Measurements from ENCODE around the gene PSMD4. TPM values are rescaled to one million over a fixed set of nuclear protein-coding genes. Genes with fewer than 3 reads are reported as not detected.

The PSMD4 gene
- total RNA-seq, 1 donor from 2014 or later, result 123 TPM

DNA sequence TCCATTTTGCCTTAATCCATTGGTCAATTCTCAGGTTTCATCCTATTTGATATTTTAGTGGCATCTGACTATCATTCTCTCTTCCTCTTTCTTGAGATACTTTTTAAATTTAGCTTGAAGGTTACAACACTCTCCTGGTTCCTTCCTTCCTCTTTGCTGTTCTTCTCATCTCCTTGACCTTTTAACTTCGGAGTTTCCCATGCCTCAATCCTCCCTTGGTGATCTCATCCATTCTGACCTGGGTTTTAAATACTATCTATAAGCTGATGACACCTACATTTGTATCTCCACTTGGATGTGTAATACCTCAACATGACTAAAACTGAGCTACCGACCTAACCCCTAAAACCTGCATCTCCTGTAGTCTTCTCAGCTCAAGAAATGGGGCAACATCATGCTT, 22.7 kb downstream of the PSMD4 start:
- DNase-seq (ENCODE audit: low spot score), result no peak
- H3K79me2 ChIP-seq (ENCODE audit: low read depth), result no peaks in the 10 kb centered on the region
- no peak overlapping the region for H3K27ac ChIP-seq
- no peaks in the 10 kb centered on the region for H3K36me3 ChIP-seq
- no peak overlapping the region for H3K4me3 ChIP-seq
- no peak for TF ChIP-seq EZH2 (IDR thresholded peaks at IDR 0.05)
- TF ChIP-seq EZH2phosphoT487 (IDR thresholded peaks at IDR 0.05), result no peak
- TF ChIP-seq, protein P1, sequence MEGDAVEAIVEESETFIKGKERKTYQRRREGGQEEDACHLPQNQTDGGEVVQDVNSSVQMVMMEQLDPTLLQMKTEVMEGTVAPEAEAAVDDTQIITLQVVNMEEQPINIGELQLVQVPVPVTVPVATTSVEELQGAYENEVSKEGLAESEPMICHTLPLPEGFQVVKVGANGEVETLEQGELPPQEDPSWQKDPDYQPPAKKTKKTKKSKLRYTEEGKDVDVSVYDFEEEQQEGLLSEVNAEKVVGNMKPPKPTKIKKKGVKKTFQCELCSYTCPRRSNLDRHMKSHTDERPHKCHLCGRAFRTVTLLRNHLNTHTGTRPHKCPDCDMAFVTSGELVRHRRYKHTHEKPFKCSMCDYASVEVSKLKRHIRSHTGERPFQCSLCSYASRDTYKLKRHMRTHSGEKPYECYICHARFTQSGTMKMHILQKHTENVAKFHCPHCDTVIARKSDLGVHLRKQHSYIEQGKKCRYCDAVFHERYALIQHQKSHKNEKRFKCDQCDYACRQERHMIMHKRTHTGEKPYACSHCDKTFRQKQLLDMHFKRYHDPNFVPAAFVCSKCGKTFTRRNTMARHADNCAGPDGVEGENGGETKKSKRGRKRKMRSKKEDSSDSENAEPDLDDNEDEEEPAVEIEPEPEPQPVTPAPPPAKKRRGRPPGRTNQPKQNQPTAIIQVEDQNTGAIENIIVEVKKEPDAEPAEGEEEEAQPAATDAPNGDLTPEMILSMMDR (IDR thresholded peaks at IDR 0.05), result no peak
- H3K4me2 ChIP-seq, result no peak overlapping the region
- Mint-ChIP-seq H3K27me3 (ENCODE audit: insufficient read depth, low read depth) (peaks cover 8% of the 10 kb centered on the region), H3K4me3 (no peak overlapping the region), H3K27ac (no peak overlapping the region), H3K4me1 (no peaks in the 10 kb centered on the region), H3K9me3 (no peaks in the 10 kb centered on the region), H3K36me3 (peaks cover 5% of the 10 kb centered on the region)
- H2AFZ ChIP-seq (replicated peaks), result no peak overlapping the region
- H3K9ac ChIP-seq, result no peak overlapping the region
- no peaks in the 10 kb centered on the region for H4K20me1 ChIP-seq (ENCODE audit: low read depth)
- no peaks in the 10 kb centered on the region for H3K4me1 ChIP-seq
- no peaks in the 10 kb centered on the region for H3K9me3 ChIP-seq (ENCODE audit: low read depth)
- H3F3A ChIP-seq (ENCODE audit: low read depth), result peaks cover 5% of the 10 kb centered on the region
- no peaks in the 10 kb centered on the region for H3K27me3 ChIP-seq

DNA sequence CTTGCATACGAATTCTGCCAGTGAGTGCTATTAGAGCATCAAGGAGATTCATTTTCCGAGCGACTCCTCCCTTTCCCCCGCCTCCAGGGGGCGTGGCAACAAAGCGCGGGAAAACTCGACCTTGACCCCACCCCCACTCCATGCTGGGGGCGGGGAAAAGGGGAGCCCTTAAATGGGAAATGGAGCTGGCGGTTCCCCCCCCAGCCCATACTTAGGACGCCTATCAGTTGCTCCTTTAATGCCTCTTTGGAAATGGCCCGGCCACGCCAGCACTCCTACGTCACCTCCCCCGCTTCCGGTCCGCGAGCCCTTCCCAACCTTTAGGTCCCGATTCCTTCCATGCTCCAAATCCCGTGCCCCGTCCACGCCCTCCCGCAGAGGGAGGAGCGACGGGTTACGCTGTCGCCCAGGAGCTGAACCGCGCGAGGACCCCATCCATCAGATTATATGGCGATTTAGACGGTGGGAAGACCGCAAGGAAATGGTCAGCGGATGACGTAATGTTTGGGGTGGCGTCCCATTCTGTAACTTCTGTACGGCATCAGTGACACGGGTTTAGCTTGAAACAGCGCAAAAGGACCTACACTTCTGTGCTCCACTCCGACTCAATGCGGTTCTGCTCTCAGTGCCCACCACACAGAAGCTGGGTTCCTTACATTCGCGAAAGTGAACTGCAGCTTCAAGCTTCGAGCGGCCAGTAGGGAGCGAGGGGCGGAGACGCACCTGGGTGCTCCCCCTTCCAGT, 26.9 kb downstream of the PSMD4 start:
- peak overlapping the region; percentile 81 for H3K9ac ChIP-seq

DNA sequence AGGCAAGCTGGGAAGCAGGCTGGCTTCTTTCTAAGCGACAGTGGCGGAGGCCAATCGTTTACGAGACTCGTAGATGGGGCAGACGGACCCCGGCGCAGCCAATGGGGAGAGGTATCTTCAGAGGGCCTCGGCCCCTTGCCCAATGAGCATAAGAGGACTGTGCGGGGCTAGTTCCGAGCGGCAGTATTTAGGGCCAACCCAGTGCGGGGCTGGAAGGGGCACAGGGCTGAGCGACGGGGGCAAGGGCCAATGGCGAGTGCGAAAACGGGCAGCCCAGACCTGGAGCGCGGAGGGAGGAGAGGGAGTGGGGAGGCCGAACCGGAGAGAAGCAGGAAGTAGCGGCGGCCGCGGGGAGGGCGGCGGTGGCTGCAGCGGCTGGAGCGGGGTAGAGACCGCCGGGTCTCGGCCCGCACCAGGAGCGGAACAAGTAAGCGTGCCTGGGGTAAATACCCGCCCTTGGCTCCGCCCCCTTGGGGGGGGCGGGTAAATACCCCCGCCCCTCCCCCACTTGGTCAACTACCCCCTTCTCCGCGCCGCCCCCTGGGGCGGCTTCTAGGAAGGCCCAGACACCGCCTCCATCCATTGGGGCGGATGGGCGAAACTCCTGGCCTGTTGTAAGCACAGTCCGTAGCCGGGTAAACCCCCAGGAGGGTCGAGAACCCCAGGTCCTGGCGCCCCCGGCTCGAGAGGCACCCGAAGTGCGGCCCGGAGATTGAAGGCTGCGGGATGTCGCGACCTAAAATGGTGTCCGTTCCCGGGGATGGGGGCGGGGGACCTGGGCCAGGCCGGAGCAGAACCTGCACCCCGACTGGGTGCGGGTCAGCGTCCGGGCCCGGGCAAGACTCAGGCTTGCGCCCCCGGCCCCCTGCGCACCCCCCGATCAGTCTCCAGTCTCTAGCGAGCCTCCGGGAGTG, 27.7 kb downstream of the PSMD4 start, which contains the start of gene ZNF687:
TSS of gene ZNF687 (plus strand) at position 331 of the 914 bp plus-strand sequence. CDS start 3,993 bp downstream, outside the sequence.
- H3K4me3 ChIP-seq, result peak within 1 kb of the TSS; percentile 82
- H3K9me3 ChIP-seq (ENCODE audit: low read depth), result no peaks in the 10 kb centered on the region
- Mint-ChIP-seq H3K4me1 (peaks cover 19% of the 10 kb centered on the region), H3K27ac (peak within 1 kb of the TSS; percentile 99), H3K9me3 (no peaks in the 10 kb centered on the region), H3K36me3 (peaks cover 2% of the 10 kb centered on the region), H3K27me3 (ENCODE audit: insufficient read depth, low read depth) (peaks cover 10% of the 10 kb centered on the region), H3K4me3 (peak within 1 kb of the TSS; percentile 97)
- peaks cover 38% of the 10 kb centered on the region for H3K79me2 ChIP-seq (ENCODE audit: low read depth)
- H3K36me3 ChIP-seq, result no peaks in the 10 kb centered on the region
- peak within 1 kb of the TSS; percentile 81 for H3K9ac ChIP-seq
- peaks cover 13% of the 10 kb centered on the region for H3F3A ChIP-seq (ENCODE audit: low read depth)
- H4K20me1 ChIP-seq (ENCODE audit: low read depth), result peaks cover 42% of the 10 kb centered on the region
- H3K27me3 ChIP-seq, result no peaks in the 10 kb centered on the region
- peaks cover 13% of the 10 kb centered on the region for H3K4me1 ChIP-seq
- TF ChIP-seq, protein P1 (IDR thresholded peaks at IDR 0.05), result no peak
- no peak for TF ChIP-seq EZH2phosphoT487 (IDR thresholded peaks at IDR 0.05)
- no peak for TF ChIP-seq EZH2 (IDR thresholded peaks at IDR 0.05)
- peak; percentile 100 for DNase-seq (ENCODE audit: low spot score)
- peak within 1 kb of the TSS; percentile 97 for H2AFZ ChIP-seq (replicated peaks)
- peak within 1 kb of the TSS; percentile 94 for H3K4me2 ChIP-seq
- peak within 1 kb of the TSS; percentile 98 for H3K27ac ChIP-seq

More for the DNA sequence above, 26.9 kb downstream of the PSMD4 start:
- DNase-seq (ENCODE audit: low spot score), result peak; percentile 96
- Histone ChIP-seq H4K20me1 (ENCODE audit: low read depth) (peaks cover 36% of the 10 kb centered on the region), H3K27ac (peak overlapping the region; percentile 98), H3F3A (ENCODE audit: low read depth) (peaks cover 13% of the 10 kb centered on the region), H2AFZ (replicated peaks) (peak overlapping the region; percentile 97), H3K4me2 (peak overlapping the region; percentile 70), H3K4me1 (peaks cover 13% of the 10 kb centered on the region), H3K36me3 (no peaks in the 10 kb centered on the region), H3K79me2 (ENCODE audit: low read depth) (peaks cover 37% of the 10 kb centered on the region), H3K9me3 (ENCODE audit: low read depth) (no peaks in the 10 kb centered on the region), H3K4me3 (peak overlapping the region; percentile 75), H3K27me3 (no peaks in the 10 kb centered on the region)
- H3K4me1 Mint-ChIP-seq, result peaks cover 19% of the 10 kb centered on the region
- H3K36me3 Mint-ChIP-seq, result no peaks in the 10 kb centered on the region
- H3K27ac Mint-ChIP-seq, result peak overlapping the region; percentile 99
- peak overlapping the region; percentile 97 for H3K4me3 Mint-ChIP-seq
- peaks cover 12% of the 10 kb centered on the region for H3K27me3 Mint-ChIP-seq (ENCODE audit: insufficient read depth, low read depth)
- no peaks in the 10 kb centered on the region for H3K9me3 Mint-ChIP-seq
- TF ChIP-seq EZH2phosphoT487 (IDR thresholded peaks at IDR 0.05) (peak; percentile 34), EZH2 (IDR thresholded peaks at IDR 0.05) (no peak)
- TF ChIP-seq, protein P1 (IDR thresholded peaks at IDR 0.05), result peak; percentile 21

Measured in neural progenitor cell (in vitro differentiated cells).